ENCODE measurements around the gene KLHL13.
"Not testable (repeated sequence)": the region's sequence is repeated elsewhere in the genome, so short reads cannot be mapped to it uniquely, and the experiment has no call there.

Gene KLHL13

DNA sequence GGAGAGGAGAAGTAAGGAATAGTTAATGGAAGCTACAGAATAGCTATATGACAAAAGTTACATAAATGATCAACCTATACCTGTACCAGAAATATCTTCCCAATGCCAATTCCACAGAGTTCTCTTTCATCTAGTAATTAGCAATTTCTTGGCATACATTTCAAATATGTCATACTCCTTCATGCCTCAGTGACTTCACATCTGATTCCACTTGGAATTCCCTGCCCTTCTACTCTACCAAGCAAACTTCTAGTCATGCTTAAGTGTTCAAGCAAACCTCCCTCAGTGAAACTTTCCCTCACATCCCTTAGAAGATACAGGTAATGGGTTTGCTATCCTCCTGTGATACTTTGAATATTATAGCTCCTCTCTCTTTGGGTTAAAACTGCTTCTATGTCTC, 127.1 kb downstream of the KLHL13 start:
- DNase-seq = no peak

DNA sequence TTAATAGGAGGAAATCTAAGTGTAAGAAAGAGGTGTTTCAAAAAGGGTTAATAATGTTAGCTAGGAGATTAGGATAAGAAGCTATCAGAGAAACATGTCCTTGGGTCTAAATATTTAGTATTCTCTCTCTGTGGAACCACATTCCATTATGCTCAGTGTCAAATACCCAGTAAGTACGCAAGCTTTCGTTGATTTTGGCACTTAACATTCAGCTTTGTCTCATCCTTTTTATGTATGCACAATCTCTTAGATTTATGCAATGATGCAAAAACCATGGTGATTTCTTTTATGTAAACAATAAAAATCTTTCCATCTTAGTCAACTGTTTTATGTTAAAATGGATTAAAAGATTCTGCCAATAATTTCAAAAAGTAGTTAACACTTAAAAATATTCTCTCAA, 129.2 kb downstream of the KLHL13 start:
- no peak for DNase-seq

DNA sequence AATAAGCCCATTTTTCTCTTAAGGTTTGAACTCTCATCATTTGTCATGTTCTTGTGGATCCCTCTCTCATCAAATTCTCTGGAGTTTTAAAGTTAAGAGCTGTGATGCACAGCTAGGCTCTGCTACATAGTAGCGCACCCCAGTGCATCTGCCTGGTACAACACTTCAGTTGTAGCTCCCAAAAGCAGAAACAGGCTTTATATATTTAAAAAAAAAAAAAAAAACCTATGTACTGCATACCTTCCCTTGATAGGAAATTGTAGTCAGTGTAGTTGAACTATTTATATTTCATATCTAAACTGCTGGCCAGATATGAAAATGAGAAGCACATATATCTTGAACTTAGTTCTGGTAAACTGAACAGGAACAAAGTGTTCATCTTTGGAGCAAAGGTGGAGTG, 131.4 kb downstream of the KLHL13 start:
- no peak for DNase-seq

DNA sequence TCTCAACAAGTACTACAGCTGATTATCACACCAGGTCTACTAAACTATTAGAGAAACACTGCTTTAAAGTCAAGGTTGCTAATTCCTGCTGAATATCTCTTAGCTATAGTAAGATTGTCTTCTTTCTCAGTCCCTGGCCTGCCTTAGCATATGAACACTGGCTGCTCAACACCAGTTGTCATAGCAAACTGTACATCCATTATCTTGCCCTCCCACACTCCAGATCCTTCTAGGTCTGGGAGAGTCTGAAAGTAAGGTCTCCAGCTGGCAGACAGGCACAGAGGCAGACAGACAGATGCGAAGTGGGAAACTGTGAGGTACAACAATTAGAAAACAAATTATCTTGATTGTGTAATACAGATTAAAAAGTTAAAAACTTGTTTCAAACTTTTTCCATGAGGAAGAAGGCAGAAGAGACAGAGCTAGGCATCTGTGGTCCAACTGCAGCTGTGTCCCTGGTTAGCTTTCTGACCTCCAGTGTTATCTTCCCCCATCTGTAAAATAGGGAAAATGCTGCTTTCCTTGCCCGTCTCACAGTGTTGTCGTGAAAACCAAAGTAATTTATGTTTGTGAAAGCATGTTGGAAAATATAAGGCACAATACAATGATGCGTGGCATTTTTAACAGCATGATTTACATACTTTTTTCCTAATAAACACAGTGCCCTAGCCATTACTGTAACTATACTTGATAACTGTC, 133.8 kb downstream of the KLHL13 start:
- DNase-seq = no peak

DNA sequence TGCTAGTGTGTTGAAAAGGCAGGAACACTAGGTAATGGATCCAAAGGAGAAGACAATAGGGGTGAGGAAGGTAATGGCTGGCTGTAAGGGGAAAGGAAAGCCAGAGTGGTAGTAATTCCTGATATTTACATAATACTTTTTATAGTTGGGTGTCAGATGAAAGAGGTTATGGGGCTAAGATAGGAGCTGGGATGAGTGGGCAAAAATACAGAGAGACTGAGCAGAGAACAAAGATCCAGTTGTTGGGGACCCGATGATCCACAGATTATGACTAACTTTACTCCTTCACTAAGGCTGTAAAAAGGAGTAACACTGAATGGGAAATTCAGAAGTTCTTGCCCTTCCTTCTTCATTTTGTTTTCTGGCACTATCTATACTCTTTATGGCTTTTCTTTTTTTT, 138.2 kb downstream of the KLHL13 start:
- no peak for DNase-seq

DNA sequence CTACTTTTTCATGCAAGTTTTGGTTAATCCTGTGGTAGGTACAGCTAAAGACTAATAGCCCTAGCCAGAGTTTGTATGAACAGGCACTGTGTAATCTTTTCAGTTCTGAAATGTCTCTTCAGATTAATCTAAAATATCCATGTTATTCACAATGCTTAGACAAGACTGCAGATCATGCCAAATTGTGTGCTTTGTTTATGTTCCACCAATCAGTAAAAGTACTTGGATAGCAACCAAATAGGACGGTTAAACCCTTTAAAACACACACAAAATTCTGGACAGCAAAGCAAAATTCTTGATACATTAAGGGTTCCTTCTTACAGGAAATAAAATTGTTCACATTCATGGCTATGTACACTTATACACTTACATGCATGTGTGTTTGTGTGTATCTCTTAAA, 139.1 kb downstream of the KLHL13 start:
- no peak for DNase-seq

DNA sequence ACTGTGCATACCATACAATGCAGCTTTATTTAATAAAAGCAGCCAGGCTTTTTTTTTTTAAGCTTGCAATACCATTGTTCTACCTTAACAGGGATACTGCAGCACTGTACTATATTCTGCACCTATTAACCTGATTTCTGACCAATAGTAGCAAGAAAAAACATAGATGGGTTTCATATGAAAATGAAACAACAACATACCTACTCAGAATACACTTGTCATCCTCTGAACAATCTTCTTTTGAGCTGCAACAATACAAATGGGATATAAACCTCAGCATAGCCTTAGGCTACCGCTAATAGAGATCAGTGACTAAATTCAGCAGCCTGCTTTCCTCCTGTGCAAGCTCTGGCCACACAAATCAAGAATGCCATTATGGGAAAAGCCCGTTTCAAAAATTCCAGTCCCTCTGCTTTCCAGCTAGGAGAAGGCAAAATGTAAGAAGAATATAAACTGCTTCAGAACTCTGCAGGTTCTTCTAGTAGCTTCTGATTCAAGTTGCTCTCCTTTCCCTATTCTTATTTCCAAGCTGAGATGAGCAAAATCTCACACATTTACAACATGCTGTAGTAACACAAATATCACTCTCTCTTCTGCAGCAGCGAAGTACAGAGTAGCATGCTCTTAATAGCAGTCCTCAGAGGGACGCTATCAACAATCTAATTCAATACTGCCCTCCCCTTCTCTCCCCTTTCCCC, 143.4 kb downstream of the KLHL13 start:
- DNase-seq = no peak

DNA sequence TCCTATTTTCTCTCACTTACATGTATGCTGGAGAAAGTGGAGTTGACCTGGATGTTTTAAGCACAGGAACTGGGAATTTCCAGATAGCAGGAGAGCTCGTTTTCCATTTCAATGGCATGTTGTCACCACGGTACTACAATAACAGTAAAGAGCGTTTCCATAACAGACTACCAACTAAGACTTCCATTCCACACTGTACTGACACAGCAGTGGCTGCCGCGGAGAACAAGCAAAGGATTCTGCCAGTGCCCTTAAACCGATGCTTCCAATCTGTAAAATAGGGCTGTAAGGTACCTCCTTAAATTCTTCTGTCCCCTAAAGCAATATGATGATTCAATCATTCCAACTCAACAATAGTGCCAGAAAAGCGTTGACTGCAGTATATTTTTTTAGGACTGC, 143.9 kb downstream of the KLHL13 start:
- no peak for DNase-seq

DNA sequence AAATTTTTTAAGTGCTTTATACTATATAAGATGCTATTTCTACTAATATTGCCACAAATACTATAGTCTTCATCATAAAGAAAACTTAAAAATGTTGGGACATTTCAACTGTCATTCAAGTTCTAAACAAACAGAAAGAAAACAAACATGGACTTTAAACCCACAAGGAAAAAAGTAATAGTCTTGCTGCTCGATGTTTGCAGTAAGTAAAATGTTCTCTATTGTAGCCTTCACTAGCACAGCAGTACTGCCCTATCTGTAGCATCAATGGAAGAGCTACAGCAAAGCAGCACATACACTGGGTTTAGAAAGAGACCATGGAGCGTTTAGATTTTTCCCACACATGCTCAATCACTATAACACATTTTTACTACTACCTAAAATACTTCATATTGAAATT, 146.8 kb downstream of the KLHL13 start:
- DNase-seq = no peak

DNA sequence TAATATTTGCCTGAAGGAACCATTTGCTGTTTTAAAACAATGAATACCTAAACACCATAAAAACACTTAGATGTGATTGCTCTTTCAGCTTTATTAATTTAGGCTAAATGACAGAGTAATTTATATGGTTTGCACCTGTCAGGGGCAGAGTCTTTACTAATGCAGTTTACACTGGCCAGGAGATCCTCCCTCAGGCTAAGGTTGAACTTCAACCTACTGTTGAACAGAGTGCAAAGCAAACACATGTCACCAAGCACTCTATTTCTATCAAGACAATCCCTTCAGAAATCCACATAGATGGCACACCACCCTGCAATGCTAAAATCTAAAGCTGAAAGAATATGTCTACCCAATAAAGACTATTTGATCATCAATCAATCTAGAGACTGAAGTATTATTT, 147.3 kb downstream of the KLHL13 start:
- no peak for DNase-seq

DNA sequence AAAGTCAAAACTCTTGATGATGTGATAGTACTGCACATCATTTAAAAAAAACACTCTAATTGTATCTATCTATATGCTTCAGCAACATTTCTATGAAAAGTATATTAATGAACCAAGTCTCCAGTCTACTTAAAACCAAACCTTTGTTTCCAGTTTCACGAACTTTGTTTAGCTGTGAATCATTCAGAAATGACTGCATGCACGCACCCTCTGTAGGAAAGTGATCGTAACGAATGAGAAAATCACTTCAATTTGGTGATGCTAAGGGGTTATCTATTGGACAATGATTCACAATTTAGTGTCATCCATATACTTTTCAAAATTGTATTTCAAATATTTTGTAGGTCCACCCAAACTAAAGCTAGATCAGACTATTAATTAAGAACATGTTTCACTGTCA, 157.6 kb downstream of the KLHL13 start:
- DNase-seq = no peak

DNA sequence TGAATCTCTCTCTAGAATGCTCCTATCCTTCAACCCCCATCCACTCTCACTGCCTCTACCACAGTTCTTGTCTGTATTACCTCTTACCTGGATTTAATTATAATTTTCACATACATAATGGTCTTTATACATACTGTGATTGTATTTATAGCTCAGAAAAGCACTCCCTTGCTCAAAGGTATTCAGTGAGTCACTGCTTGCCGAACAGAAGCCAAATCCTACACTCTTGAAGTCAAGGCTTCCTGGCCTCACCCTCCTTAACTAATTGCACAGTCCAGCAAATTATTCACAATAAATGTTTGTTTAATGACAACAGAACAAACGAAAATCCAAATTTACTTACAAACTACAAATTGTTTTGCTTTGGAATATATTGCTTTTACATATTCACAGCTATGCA, 159.5 kb downstream of the KLHL13 start:
- DNase-seq = no peak

DNA sequence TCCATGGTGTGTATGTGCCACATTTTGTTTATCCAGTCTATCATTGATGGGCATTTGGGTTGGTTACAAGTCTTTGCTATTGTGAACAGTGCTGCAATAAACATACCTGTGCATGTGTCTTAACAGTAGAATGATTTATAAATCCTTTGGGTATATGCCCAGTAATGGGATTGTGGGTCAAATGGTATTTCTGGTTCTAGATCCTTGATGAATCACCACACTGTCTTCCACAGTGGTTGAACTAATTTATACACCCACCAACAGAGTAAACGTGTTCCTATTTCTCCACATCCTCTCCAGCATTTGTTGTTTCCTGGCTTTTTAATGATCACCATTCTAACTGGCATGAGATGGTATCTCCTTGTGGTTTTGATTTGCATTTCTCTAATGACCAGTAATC, 177.3 kb downstream of the KLHL13 start:
- not testable (repeated sequence) for DNase-seq

DNA sequence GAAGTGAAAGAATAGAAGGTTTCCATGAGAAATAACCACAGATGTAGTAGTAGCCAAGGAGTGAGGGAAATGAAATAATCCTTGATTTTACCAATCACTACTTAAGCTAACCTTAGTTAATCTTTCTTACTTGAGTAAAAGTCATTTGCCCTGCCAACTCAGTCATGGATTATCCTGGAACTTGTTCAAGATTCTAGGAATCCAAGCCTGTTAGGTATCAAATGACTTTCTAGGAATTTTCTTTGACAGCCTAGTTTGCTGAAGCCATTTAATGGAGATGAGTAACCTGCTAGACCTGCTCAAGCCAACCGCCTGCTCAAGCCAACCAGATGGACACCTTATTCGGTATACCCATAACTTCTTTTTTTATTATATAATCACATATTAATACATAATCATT, 180.5 kb downstream of the KLHL13 start:
- no peak for DNase-seq

DNA sequence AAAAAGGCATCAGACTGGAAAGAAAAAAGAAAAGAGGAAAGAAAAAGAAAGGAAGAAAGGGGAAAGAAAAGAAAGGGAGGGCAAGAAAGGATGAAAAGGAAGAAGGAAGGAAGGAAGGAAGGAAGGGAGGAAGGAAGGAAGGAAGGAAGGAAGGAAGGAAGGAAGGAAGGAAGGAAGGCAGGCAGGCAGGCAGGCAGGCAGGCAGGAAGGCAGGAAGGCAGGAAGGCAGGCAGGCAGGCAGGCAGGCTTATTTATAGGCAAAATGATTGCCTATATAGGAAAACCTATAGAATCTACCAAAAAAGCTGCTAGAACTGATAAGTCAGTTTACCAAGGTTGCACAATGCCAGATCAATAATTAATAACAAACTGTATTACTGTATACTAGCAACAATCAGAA, 186.5 kb downstream of the KLHL13 start:
- not testable (repeated sequence) for DNase-seq

DNA sequence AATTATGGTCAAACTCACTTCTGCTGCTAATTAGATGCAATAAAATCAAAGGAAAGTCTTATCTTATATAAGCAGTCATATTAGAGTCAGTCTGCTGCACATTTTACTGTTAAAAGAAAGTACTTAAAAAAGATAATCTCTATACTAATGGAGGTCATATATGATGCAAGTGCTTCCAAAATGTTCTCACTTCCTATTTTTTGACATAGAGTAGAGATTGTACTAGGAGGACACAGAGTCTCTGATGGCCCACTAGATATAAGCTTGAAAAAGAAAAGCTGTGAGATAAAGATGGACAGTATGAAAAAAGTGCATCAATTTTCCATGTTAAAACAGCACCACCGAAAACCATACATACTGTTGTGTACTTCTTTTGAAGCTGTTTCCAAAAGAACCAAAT, 196.9 kb downstream of the KLHL13 start:
- no peak for DNase-seq

DNA sequence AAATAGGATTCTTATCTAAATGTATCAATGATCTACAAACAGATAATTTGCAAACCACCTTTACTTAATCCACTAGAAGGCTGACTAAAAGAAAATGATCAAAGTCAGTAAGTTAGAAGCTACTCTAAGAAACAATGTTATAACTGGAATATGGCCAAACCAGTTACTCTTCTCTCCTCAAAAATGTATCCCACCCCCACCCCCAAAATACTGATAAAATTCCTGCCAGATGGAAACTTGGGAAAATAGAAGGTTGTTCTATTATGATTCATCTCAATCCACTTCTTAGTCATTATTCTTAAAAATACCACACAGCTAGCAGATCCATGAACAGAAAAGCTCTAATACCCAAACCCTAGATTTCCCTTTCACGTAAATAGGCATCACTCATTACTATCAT, 206.4 kb downstream of the KLHL13 start:
- DNase-seq = no peak

DNA sequence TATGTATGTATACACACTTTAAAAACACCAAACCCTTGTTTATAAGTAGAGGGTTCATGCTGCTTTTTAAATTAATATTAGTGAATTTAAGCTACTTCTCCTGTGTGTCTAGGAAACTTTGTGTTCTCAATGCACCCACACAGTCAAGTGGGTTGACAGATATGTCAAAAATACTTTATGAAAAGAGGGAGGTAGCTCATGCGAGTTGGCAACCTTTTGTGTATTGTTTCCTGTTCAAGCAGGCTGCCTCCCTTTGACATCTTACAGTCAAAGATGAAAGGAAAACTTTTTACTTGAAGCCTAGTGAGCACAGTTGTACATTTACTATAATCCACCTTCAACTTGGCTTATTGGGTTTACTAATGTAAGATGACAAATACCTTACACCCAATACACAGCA, 218.4 kb downstream of the KLHL13 start:
- no peak for DNase-seq

DNA sequence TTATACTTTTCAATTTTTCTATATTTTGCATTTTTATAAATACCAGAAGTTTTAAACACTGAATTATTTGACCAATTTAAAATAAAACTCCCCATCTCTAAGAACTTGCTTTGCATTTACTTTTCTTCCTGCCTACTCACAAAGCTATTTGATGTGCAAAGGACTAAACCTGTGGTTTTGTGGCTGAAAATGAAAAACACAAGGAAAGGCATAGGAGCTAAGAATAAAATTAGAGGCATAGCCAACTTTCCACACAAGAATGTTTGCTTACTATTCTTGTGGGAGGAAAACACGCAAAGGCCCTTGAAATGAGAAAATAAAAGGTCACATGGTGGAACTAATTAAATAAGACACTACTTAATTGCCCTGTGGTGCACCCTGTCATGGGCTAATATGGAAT, 221.2 kb downstream of the KLHL13 start:
- DNase-seq = no peak

DNA sequence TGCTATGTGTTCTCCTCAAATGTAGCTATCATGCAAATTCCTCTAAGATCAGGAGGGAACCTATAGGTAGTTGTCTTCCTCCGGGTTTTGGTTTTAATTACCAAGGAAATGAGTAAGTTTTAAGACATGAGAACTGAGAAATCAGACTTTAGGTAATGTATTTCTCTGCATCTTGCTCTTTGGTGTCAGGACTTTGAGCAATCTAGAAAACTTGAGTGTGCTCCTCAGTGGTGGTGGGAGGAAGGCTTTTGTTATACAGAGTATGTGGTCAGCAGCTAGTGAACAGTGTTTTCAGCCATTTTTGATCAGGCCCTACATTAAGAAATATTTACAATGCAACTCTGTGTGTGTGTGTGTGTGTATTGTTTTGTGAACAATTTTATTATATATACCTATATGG, 224.1 kb downstream of the KLHL13 start:
- DNase-seq = no peak

DNA sequence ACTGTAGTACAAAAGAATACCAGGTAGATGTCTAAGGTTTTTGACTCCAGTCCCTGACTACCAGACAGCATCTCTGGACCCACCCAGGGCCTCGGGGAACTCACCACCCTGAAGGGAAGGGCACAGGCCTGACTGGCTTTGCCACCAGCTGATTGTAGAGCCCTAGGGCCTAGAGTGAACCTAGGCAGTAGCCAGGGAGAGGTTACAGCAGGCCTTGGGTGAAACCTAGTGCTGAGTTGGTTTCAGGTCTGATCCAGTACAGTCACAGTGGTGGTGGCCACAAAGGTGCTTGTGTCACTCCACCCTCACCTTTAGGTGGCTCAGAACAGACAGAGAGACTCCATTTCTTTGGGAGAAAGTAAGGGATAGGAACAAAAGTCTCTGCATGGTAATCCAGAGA, 244.8 kb downstream of the KLHL13 start:
- DNase-seq = no peak

DNA sequence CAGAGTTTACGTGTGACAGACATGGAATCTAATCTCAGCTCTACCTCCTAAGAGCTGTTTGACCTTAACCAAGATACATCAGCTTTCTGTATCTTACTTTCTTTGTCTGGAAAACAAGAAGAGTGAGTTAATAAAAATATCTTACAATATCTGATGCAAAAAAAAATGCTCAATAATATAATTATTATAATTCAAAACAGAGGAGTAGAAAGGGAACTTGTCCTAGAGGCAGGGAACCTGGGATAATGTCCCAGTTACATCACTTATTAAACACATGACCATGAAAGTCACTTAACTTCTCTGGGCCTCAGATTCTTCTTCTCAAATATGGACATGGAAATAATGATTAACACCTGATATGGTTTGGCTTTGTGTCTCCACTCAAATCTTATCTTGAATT, 256.1 kb downstream of the KLHL13 start:
- no peak for DNase-seq

DNA sequence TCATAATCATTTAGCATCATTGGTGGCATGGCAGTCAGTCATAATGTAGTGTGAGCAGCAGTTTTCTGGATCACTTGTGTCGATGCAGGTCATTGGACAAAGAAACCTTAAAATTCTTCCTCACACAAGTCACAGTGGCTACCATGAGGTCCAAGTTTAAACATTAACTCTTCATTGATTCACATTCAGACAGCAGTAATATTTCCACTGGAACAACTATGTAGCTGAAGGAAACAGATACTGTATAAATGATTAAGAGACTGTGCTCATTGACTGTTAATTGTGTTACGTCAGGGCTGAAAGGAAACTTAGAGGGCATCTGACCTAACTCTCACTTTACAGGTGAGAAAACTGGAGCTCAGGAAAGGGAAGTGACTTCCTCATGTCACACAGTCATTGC, 261.8 kb downstream of the KLHL13 start:
- DNase-seq = no peak

DNA sequence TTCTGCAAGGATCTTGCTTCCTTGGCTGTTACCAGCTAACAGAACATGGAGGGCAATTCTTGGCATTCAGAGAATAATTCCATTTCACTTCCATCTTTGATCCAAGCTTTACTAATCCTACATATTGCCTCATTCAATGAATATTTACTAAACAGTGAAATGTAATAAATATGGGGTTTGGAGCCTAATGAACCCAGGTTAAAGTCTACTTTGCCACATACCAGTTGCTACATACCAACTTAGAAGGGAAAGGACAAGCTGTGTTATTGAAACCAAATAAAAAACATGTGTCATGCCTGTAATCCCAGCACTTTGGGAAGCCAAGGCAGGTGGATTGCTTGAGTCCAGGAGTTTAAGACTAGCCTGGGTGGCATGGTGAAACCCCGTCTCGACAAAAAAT, 265.6 kb downstream of the KLHL13 start:
- DNase-seq = no peak
